NCI-H82 treated with DMSO at 0.1 percent for 48 hours (cell line): ENCODE data around the gene DET1.
"Not testable (repeated sequence)": the region's sequence is repeated elsewhere in the genome, so short reads cannot be mapped to it uniquely, and the experiment has no call there.

ENCODE experiments used
- DNase-seq: peaks from one replicate; lab custom pipeline; 2025; ENCODE audit not compliant: unreplicated experiment; lab: John Stamatoyannopoulos, UW

The DET1 gene

DNA sequence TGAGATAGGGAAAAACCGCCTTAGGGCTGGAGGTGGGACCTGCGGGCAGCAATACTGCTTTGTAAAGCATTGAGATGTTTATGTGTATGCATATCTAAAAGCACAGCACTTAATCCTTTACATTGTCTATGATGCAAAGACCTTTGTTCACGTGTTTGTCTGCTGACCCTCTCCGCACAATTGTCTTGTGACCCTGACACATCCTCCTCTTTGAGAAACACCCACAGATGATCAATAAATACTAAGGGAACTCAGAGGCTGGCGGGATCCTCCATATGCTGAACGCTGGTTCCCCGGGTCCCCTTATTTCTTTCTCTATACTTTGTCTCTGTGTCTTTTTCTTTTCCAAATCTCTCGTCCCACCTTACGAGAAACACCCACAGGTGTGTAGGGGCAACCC lies 5.4 kb downstream of the DET1 start:
- not testable (repeated sequence) for DNase-seq

GRCh38 chr15:88540350-88540749 lies 6.1 kb downstream of the DET1 start:
- DNase-seq, result not testable (repeated sequence)

DNA sequence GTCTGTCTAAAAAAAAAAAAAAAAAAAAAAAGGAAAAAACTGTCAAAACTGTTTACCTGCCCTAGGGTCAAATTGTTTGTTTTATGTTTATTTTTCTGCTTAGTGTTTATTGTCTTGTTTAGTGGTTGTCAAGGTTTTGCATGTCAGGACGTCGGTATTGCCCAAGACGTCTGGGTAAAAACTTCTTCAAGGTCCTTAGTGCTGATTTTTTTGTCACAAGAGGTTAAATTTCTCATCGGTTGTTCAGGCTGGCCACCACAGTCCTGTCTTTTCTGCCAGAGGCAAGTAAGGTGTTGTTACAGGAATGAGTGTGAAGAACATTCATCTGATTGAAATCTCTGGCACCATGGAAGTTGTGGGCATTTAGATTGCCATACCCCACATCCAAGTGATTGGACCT lies 7.0 kb downstream of the DET1 start:
- no peak for DNase-seq

DNA sequence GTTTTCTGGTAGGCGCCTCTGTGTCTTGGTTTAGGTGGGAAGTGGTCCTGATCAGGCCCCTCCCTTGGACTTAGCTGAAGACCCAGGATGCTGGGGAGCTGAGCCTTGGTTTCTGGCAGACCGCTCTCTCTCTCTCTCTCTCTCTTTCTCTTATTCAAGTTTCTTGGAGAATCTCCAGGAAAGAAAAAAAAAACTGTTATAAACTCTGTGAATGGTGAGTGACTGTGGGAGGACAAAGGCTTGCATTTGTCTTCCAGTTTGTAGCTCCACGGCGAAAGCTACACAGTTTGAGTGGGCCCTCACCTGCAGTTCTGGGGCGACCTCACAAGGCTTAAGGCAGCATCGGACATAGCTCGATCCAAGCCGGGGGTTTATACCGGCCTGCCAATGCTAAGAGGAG lies 7.5 kb downstream of the DET1 start:
- no peak for DNase-seq

DNA sequence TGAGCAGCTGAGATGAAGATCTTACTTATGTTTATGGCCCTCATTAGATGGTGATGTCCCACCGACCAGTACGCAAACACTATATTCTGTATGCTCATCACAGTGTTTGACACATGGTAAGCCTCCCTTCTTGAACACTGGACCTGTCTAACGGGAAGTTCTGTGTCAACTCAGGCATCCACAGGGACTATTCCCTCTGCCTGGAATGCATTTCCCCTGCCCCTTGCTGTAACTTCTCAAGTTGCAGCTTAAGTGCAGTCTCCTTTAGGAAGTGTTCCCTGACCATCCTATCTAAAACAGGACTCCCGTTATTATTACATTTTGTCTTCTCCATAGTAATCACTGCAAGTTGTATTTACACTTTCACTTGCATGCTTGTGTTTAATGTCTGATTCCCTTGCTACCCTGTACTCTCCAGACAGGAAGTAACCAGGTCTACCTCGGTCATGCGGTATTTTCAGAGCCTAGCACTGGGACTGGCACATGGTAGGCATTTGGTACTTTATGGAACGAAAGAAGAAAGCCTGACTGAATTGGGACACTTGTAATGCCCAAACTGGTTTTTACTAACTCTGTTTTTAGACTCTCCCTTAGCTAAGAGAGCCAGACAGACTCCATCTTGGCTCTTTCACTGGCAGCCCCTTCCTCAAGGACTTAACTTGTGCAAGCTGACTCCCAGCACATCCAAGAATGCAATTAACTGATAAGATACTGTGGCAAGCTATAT lies 8.7 kb downstream of the DET1 start:
- DNase-seq, result no peak

- DNase-seq, result no peak
Measured at GRCh38 chr15:88535607-88536313, 10.7 kb downstream of the DET1 start.

DNA sequence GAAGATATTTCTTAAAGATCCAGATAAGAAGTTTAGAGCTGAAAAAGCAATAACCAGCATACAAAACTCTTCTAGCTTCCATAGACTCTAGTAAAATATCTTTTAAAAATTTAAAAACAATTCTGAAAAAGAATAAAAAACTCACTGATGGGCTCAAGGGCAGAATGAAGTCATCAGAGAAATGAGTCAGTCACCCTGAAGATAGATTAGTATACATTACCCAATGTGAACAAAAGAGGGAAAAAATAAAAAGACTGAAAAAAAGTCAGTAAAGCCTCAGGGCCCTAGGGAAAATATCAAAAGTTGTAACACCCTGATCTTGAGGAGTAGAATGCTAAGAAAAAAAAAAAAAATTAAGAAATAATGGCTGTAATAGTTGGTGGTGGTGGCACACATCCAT lies 11.4 kb downstream of the DET1 start:
- DNase-seq, result no peak

GRCh38 chr15:88533376-88533775 lies 13.1 kb downstream of the DET1 start:
- DNase-seq, result no peak

GRCh38 chr15:88529021-88529630 lies 17.4 kb downstream of the DET1 start:
- no peak for DNase-seq

DNA sequence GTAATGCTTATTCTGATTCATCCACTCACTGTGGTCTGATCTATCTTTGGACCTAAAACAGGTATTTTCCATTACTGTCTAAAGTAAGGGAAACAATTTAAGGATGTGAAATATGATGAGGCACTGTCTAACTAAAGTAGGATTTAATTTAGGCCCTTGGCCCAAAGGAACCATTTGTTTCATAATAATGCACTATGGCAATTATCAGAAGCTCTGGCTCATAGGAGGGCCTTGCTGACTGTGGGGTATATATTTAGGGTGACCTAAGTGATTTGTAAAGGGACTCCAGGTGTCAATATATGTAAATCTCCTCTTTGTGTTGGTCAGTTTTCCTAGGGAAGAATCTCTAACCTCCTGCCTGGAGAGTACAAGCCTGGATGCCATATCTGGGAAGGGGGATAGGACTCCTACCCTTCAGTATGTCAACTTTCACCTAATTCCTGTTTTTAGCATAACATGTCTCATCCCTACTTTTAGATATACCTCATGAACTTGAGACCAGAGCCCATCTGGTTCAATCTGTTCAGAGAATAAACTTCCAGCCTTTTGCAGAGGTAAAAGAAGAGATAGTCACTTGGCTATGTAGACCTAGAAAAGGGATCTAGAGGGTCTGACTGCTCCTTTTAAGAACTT lies 20.1 kb downstream of the DET1 start:
- DNase-seq, result no peak

GRCh38 chr15:88525418-88525817 lies 21.1 kb downstream of the DET1 start:
- no peak for DNase-seq

DNA sequence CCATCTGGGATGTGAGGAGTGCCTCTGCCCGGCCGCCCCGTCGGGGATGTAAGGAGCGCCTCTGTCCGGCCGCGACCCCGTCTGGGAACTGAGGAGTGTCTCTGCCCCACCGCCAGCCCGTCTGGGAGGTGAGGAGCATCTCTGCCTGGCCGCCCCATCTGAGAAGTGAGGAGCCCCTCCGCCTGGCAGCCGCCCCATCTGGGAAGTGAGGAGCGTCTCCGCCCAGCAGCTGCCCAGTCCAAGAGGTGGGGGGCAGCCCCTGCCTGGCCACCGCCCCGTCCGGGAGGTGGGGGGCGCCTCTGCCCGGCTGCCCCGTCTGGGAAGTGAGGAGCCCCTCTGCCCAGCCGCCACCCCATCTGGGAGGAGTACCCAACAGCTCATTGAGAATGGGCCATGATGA lies 22.4 kb downstream of the DET1 start:
- not testable (repeated sequence) for DNase-seq

GRCh38 chr15:88518903-88519302 lies 27.6 kb downstream of the DET1 start:
- no peak for DNase-seq

- no peak for DNase-seq
Measured at GRCh38 chr15:88513195-88513594, 33.3 kb downstream of the DET1 start.

- no peak for DNase-seq
Measured at GRCh38 chr15:88512601-88513000, 33.9 kb downstream of the DET1 start.

GRCh38 chr15:88512078-88512477 lies 34.4 kb downstream of the DET1 start:
- no peak for DNase-seq

DNA sequence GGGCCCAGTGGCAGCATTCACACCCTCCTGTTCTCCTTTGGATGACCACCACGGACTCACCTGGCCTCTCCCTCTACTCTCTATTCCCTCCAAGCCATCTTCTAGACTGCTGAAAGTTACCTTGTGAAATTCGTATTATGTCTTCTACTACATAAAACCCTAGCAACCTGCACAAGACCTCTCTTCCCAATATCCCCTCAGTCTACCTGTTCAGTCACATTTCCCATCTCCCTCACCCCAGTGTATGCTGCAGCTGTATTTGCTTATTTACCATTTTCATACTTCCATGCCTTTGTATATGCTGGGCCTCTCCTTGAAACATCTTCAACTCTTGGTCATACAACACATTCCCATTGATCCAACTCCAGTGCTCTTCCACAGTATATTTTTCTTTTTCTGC lies 35.3 kb downstream of the DET1 start:
- DNase-seq, result no peak

GRCh38 chr15:88509964-88510363 lies 36.5 kb downstream of the DET1 start:
- no peak for DNase-seq

GRCh38 chr15:88509321-88509720 lies 37.2 kb downstream of the DET1 start:
- DNase-seq, result no peak

GRCh38 chr15:88506628-88507027 lies 39.9 kb downstream of the DET1 start:
- DNase-seq, result no peak

DNA sequence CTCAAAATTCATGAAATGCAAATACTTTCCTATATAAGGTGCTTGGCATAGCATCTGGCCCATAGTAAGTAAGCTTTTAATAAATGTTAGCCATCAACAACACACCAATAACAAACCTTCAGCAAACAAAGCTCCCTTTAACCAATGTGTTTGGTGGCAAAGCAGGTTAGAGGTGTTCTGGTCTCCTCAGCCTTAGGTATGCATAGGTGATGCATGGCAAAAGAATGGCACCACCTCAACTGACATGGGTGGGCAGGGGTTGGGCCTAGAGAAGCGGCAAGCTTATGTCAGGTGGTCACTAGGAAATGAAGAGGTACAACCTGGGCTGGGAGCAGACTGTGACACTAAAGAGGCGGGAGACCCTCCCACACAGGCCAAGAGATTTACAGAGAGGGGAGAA lies 40.8 kb downstream of the DET1 start:
- DNase-seq, result no peak

DNA sequence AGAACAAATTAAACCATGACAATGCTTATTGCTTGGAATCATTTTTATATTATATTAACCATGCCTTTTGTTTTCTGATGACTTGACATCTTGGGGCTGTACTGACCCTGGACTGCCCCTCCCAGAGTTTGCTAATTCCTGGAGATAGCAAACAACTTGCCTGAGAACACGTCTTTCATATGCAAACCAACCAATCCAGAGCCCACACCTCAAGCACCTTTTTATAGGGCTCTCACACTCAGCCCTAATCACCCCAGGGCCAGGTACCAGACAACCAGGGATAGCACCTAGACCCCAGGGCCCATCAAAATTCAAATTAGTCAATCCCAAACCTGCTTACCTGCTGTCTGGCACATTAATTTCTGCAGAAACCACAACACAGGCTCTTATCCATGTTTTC lies 42.0 kb downstream of the DET1 start:
- no peak for DNase-seq
